Keratinocyte (primary cell): ENCODE results near the gene CD200. TPM values are rescaled to one million over a fixed set of nuclear protein-coding genes. Genes with fewer than 3 reads are reported as not detected.

Source experiments
- DNase-seq: peaks from one replicate; pipeline ENCODE4 v3.0.0-alpha.2; 2011; ENCODE audit warnings: low read depth, missing footprints, low spot score
- FAIRE-seq: peaks from 2 replicates; lab custom pipeline; 2011; peaks lifted over from hg19 to GRCh38; lab: Jason Lieb, UNC
- H2AFZ ChIP-seq: 2 replicates; pipeline ENCODE4 v1.6.0; 2012; ENCODE audit warnings: low read length, control low read depth, inconsistent platforms; ENCODE audit not compliant: control insufficient read depth
- H3K27ac ChIP-seq: 2 replicates; pipeline ENCODE4 v1.5.1; 2011; ENCODE audit warnings: low read length; ENCODE audit not compliant: control insufficient read depth, insufficient read depth
- H3K27me3 ChIP-seq: 3 replicates; pipeline ENCODE4 v1.6.0; 2011; ENCODE audit warnings: low read length; ENCODE audit not compliant: control insufficient read depth, insufficient read depth; ENCODE audit errors: extremely low read depth
- H3K36me3 ChIP-seq, 2 experiments: 2 replicates in 1 of 2; 3 replicates in 1 of 2; pipeline ENCODE4 v1.5.1; 2011; ENCODE audit warnings: low read length in 2 of 2, mild to moderate bottlenecking in 1 of 2; ENCODE audit not compliant: control insufficient read depth in 2 of 2, insufficient read depth in 2 of 2; ENCODE audit errors: extremely low read depth in 1 of 2
- H3K4me1 ChIP-seq: 3 replicates; pipeline ENCODE4 v1.5.1; 2011; ENCODE audit warnings: low read length; ENCODE audit not compliant: control insufficient read depth, insufficient read depth; ENCODE audit errors: extremely low read depth
- H3K4me2 ChIP-seq: 3 replicates; pipeline ENCODE4 v1.6.0; 2011; ENCODE audit warnings: low read depth, low read length; ENCODE audit not compliant: control insufficient read depth, insufficient read depth; ENCODE audit errors: extremely low read depth
- H3K4me3 ChIP-seq, 3 experiments: fragments of 200-600 bp in 1 of 3; sonication (generic) in 1 of 3; 2 replicates in 2 of 3; 3 replicates in 1 of 3; pipeline ENCODE4 v1.5.1; 2011 to 2016; ENCODE audit warnings: low read length in 3 of 3, mild to moderate bottlenecking in 3 of 3, control low read depth in 2 of 3, inconsistent platforms in 1 of 3, low read depth in 1 of 3, mixed read lengths in 1 of 3, mixed run types in 1 of 3, moderate library complexity in 1 of 3; ENCODE audit not compliant: control insufficient read depth in 2 of 3, insufficient read depth in 2 of 3; ENCODE audit errors: extremely low read depth in 1 of 3
- H3K79me2 ChIP-seq: 2 replicates; pipeline ENCODE4 v1.6.0; 2012; ENCODE audit warnings: low read length; ENCODE audit not compliant: control insufficient read depth, insufficient read depth
- H3K9ac ChIP-seq: 3 replicates; pipeline ENCODE4 v1.6.0; 2011; ENCODE audit warnings: low read length; ENCODE audit not compliant: control insufficient read depth, insufficient read depth; ENCODE audit errors: extremely low read depth
- H3K9me1 ChIP-seq: 3 replicates; pipeline ENCODE4 v1.6.0; 2011; ENCODE audit warnings: low read length; ENCODE audit not compliant: control insufficient read depth, insufficient read depth; ENCODE audit errors: extremely low read depth
- H3K9me3 ChIP-seq: 2 replicates; pipeline ENCODE4 v1.5.1; 2012; ENCODE audit warnings: low read depth, low read length; ENCODE audit not compliant: control insufficient read depth
- H4K20me1 ChIP-seq: 3 replicates; pipeline ENCODE4 v1.6.0; 2011; ENCODE audit warnings: low read length; ENCODE audit not compliant: control insufficient read depth, insufficient read depth; ENCODE audit errors: extremely low read depth
- EZH2 ChIP-seq: IDR thresholded peaks from one replicate; pipeline ENCODE4 v1.6.1; 2012; ENCODE audit warnings: inconsistent platforms, mild to moderate bottlenecking, low read length, moderate library complexity
- dilution Hi-C: fragments of 300-500 bp; cut with MboI; formaldehyde crosslinking; loops from one replicate; pipeline ENCODE4 v1.7.0; 2020; ENCODE audit warnings: low sequenced_read_pairs; ENCODE audit not compliant: extremely low pct_ligation_motif_present
- polyA plus RNA-seq, 5 experiments: library from polyadenylated mRNA; depleted of rRNA in 3 of 5; stranded (reverse) in 3 of 5; stranded (forward) in 1 of 5; unstranded in 1 of 5; fragments of >200 nt; gene quantifications; 1 replicate in 1 of 5; 2 replicates in 3 of 5; 3 replicates in 1 of 5; pipeline versions ENCODE4 v1.2.1 to v1.2.3, GENCODE V29; 2011 to 2012; ENCODE audit warnings: missing spikeins in 2 of 5, low read depth in 1 of 5, low replicate concordance in 1 of 5
- TF ChIP-seq, protein P1 (sequence below), 3 experiments: IDR thresholded peaks in 1 of 3; conservative IDR thresholded peaks in 1 of 3; optimal IDR thresholded peaks in 1 of 3; 2 replicates in 2 of 3; 3 replicates in 1 of 3; pipeline versions ENCODE3 to v1.5.1; 2011; ENCODE audit warnings: low read length in 3 of 3, mild to moderate bottlenecking in 3 of 3, moderate library complexity in 2 of 3, control low read depth in 1 of 3, inconsistent platforms in 1 of 3; ENCODE audit not compliant: insufficient read depth in 2 of 3; ENCODE audit errors: extremely low read depth in 1 of 3

CD200 gene
- polyA plus RNA-seq, 1 donor (not counting 4 experiments of a cell fraction or from before 2014, with no cell fraction given), result 0.07 TPM

DNA sequence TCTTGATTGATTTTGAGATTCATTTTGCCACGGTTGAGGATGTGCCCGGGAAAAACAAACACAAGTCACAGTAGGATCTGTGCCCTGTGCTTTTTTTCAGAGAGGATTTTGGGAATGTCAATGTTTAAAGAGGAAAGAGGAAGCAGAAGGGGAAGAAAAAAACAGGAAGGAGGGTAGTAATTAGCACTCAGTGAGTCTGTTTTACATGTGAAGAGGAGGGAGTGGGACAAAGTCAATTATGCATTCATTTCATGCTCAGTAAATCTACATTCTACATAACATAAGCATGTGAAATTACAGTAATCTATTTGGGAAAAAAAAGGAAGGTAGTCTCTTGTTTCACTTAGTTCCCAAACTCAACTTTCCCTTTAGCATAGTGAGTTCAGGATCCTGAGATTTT is 18.3 kb upstream of the CD200 start:
- TF ChIP-seq, protein P1, sequence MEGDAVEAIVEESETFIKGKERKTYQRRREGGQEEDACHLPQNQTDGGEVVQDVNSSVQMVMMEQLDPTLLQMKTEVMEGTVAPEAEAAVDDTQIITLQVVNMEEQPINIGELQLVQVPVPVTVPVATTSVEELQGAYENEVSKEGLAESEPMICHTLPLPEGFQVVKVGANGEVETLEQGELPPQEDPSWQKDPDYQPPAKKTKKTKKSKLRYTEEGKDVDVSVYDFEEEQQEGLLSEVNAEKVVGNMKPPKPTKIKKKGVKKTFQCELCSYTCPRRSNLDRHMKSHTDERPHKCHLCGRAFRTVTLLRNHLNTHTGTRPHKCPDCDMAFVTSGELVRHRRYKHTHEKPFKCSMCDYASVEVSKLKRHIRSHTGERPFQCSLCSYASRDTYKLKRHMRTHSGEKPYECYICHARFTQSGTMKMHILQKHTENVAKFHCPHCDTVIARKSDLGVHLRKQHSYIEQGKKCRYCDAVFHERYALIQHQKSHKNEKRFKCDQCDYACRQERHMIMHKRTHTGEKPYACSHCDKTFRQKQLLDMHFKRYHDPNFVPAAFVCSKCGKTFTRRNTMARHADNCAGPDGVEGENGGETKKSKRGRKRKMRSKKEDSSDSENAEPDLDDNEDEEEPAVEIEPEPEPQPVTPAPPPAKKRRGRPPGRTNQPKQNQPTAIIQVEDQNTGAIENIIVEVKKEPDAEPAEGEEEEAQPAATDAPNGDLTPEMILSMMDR (optimal IDR thresholded peaks at IDR 0.05 in 1 of 3, IDR thresholded peaks at IDR 0.05 in 1 of 3, conservative IDR thresholded peaks at IDR 0.05 in 1 of 3; ENCODE audit: extremely low read depth in 1 of 3, insufficient read depth in 2 of 3, low read length in 3 of 3), result no peak
- TF ChIP-seq EZH2, result no peak
- no peaks in the 10 kb centered on the region for H3K79me2 ChIP-seq
- peaks cover 4% of the 10 kb centered on the region for H3K4me1 ChIP-seq
- H3K27me3 ChIP-seq, result no peaks in the 10 kb centered on the region
- H4K20me1 ChIP-seq, result no peaks in the 10 kb centered on the region
- dilution Hi-C loops, result no loop called here
- H3K4me2 ChIP-seq, result no peak overlapping the region
- no peak overlapping the region for H3K27ac ChIP-seq
- H3K9me3 ChIP-seq, result no peaks in the 10 kb centered on the region
- FAIRE-seq (no peak), DNase-seq (no peak)
- H3K4me3 ChIP-seq, result no peak overlapping the region
- no peak overlapping the region for H3K9ac ChIP-seq
- no peaks in the 10 kb centered on the region for H3K9me1 ChIP-seq
- no peaks in the 10 kb centered on the region for H3K36me3 ChIP-seq
- H2AFZ ChIP-seq, result no peak overlapping the region

DNA sequence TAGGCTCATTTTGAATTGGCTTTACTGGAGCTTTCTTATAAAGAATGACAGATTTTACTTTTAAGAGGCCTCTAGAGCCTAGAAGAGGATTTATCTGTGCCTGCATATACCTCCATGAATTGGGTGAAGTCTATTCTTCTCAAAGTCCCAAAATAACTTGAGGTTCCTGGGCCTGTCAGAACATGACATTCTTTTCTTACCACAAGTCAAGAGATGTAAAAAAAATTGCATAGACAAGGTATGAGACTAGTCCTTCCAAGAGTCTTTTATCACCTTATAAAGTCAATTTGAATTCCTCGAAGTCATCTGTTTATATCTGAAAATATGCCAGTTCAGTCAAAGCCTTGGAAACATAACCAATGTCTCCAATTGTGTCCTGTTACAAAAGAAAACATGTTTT is 17.2 kb upstream of the CD200 start:
- Histone ChIP-seq H4K20me1 (no peaks in the 10 kb centered on the region), H3K27me3 (no peaks in the 10 kb centered on the region), H3K27ac (no peak overlapping the region), H3K4me3 (no peak overlapping the region), H3K4me1 (peaks cover 7% of the 10 kb centered on the region), H3K9ac (no peak overlapping the region), H3K9me1 (no peaks in the 10 kb centered on the region), H2AFZ (no peak overlapping the region), H3K36me3 (no peaks in the 10 kb centered on the region), H3K4me2 (no peak overlapping the region), H3K79me2 (no peaks in the 10 kb centered on the region), H3K9me3 (no peaks in the 10 kb centered on the region)
- dilution Hi-C loops, result no loop called here
- no peak for TF ChIP-seq EZH2
- TF ChIP-seq, protein P1 (optimal IDR thresholded peaks at IDR 0.05 in 1 of 3, IDR thresholded peaks at IDR 0.05 in 1 of 3, conservative IDR thresholded peaks at IDR 0.05 in 1 of 3; ENCODE audit: extremely low read depth in 1 of 3, insufficient read depth in 2 of 3, low read length in 3 of 3), result no peak
- no peak for DNase-seq
- no peak for FAIRE-seq
